PC-3 (cell line): ENCODE results near the gene KNDC1.

Experiments
- CTCF ChIP-seq: fragments of 300-600 bp; sonication (generic); conservative IDR thresholded peaks from 2 replicates; pipeline ENCODE4 v1.5.1; 2017; ENCODE audit warnings: antibody characterized with exemption, low read depth, mild to moderate bottlenecking, low read length
- EZH2 ChIP-seq: fragments of 300-600 bp; sonication (generic); IDR thresholded peaks from one replicate; pipeline ENCODE4 v1.6.1; 2017; ENCODE audit warnings: antibody characterized with exemption, mild to moderate bottlenecking, low read length; ENCODE audit not compliant: unreplicated experiment
- EZH2phosphoT487 ChIP-seq: fragments of 300-600 bp; sonication (generic); IDR thresholded peaks from 2 replicates; pipeline ENCODE4 v1.6.1; 2018; ENCODE audit warnings: mild to moderate bottlenecking, antibody characterized with exemption, low read length, borderline replicate concordance

- TF ChIP-seq CTCF = no peak
- TF ChIP-seq EZH2 = no peak
- no peak for TF ChIP-seq EZH2phosphoT487
Measured at GRCh38 chr10:133206356-133207040, 46.5 kb downstream of the KNDC1 start.
